HG02852 (cell line): ENCODE data around the gene SLC22A17.

Experiments used
- ATAC-seq: cut with Tn5 transposase; IDR thresholded peaks from one replicate; pipeline ENCODE4 v1.9.1; 2021; ENCODE audit warnings: mild to moderate bottlenecking, moderate library complexity; ENCODE audit not compliant: unreplicated experiment

Gene SLC22A17

DNA sequence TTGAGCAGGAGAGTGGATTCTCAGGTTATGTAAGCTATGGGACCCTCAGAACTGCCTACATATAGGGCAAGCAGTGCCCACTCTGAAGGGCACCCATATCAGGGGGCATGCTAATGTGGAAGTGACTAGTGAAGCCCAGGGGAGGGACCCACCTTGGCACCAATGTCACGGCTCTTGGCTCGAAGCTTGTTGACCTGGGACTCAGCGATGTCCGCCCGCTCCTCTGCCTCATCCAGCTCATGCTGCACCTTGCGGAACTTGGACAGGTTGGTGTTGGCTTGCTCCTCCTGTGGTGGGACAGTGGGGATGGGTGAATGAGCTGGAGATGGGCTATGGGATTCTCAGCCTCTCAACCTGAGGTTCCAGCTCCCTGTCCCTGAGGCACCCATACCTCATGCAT is 29.6 kb upstream of the SLC22A17 start:
- no peak for ATAC-seq

DNA sequence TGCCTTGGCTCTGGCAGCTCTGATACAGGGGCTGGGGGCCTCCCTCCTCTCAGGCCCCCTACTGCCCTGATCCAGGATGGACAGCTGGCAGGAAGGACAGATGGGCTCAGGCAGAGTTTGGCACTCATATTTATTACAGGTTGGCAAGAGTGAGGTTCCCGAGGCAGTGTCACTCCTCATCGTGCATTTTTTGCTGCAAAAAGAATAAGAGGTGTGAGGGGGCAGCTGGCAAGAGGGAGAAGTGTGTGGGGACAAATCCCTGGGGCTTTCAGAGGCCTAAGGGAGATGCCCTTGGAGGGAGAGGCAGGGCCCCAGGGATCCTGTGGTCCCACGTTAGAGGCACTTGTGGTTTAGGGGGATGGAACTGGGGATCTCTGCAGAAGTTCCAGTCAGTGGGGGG is 29.2 kb upstream of the SLC22A17 start:
- ATAC-seq: no peak

DNA sequence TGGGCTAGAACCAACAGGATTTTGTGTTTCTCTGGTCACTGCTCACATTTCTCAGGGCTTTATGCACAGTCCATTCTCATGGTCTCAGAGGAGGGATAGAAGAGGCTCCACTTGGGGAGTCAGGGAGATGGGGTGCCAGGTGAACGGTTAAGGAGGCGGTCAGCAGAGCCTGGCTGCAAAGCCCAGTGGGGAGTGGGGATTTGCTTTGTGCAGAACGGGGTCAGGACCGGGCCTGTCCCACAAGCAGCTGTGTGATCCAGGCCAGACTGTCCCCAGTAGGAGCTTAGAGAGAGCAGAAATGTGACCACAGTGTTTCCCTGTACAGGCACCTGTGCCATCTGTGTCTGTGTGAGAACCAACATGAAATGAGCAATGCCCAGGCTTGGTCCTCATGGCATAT is 28.3 kb upstream of the SLC22A17 start:
- ATAC-seq: no peak

DNA sequence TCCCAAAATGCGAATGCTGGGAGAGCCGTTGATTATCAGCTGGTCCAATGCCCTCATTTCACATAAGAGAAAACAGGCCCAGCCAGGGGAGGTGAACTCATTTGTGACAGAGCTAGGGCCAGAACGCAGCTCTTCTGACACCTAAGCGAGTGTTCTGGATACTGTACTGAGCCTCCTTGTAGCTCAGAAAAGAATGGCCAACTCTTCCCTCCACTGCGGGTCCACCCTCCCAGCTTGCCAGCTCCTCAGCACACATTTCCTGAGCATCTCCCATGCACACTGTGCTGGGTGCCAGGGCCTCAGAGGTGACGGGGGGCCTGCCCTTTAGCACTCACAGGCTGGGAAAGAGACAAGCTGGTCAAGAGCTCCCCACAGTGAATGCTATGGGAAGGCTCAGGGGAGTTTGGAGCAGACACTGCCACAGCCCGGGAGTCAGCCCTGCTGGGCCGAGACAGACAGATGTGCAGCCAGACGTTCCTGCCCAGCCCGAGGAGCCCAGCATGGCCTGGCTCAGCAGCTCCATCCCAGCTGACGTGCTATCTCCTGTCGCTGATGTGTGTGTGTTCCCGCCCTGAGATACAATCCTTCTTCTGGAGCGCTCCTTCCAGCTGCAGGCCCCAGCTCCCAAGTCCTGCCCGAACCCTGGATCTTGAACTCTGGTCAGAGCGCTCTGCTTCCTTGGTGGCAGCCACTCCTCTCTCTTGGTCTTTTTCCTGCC is 27.7 kb upstream of the SLC22A17 start:
- ATAC-seq: no peak

DNA sequence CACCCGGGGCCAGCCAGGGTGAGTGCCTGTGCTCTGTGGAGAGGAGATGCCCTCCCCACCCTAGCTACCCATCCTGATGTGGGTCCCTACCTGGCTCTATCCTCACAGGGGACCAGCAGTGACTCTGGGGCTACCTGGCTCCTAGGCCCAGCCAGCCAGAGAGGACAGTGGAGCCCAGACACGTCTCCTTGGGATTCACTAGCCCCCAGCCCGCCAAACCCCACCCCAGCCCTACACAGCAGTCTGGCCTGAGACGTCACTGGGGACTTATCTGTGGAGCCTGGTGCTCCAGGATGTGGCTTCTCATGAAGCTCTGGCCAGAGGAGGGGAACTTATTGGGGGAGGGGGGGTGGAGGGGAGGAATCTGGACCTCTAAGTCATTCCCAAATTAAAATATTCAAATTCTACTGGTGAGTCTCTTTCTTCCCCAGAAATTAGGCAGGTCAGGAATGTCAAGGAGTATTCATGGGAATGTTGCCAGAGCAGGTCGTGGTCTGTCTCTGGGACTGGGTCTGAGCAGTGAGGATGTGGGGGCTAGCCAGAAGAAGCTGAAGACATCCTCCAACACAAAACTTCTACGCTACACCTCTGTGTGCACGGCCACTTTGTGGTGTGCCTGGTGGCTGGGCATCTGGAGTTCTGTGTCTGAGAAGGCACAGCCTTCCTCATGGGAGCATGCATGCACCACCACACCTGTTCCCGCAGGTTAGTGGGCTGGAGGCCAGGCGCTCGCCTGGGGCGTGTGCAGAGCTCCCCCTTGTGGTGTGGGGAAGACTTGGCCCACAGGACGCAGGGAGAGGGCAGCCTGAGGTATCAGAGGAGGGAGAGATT is 26.9 kb upstream of the SLC22A17 start:
- no peak for ATAC-seq

DNA sequence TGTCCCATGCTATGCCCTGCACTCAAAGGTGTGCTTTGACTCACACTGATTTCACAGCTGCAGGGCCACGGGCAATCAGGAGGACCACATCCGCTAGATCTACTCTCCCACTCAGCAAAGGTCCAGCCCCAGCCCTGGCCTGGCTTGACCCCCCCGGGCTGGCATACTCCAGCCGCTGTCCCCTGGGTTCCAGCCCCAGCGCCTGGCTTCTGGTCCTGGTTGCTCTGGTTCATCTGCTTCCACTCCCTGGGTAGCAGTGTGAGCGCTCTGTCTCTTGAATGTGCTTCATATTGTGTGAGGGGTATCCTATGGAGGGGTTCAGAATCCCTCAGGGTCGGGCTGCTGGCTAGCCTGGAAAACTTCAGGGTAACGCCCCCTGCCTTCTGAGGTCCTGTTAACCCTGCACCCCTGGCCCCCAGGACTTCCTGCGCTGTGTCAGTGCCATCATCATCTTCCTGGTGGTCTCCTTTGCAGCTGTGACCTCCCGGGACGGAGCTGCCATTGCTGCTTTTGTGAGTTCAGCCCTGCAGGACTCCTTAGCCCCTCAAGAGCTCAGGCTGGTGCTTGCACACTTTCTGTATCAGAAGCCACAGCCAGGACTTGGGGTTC is 26.0 kb upstream of the SLC22A17 start:
- no peak for ATAC-seq

DNA sequence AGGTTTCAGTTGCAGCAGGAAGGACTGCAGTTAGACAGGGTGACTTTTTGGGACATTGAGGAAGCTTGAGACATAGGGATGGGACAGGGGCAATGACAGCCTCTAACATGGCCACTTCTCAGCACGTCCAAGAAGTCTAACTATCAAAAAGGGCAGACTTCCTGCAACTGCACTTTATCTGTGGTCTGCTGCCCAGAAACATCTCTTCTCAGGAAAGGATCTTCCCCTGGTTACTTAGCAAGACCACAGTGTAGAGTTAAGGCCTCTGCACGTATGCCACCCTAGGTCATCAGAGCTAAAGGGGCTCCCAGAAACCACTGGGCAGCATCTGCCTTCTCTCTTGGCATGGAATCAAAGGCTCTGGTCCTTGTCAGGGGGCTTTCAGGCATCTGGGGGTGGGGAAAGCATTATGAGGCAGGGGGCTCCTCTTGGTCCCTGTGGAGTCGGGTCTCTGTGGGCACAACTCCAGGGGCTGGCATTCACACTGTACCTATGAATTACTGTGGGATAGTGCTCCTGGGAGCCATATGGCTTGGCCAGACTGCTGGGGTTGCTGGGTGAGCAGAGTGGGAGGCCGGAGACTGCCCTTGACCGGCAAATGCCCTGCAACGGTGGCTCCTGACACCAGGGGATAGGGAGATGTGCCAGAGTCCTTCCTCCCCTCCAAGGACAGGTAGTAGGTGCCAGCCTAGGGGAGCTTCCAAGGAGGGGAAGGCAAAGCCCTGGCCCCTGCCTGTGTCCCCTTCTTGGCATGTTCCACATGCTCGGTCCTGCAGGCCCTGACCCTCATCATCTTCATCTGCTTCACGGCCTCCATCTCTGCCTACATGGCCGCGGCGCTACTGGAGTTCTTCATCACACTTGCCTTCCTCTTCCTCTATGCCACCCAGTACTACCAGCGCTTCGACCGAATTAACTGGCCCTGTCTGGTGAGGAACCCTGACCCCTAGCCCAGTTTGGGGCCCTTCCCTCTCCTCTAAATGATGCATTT is 25.2 kb upstream of the SLC22A17 start:
- ATAC-seq: no peak

DNA sequence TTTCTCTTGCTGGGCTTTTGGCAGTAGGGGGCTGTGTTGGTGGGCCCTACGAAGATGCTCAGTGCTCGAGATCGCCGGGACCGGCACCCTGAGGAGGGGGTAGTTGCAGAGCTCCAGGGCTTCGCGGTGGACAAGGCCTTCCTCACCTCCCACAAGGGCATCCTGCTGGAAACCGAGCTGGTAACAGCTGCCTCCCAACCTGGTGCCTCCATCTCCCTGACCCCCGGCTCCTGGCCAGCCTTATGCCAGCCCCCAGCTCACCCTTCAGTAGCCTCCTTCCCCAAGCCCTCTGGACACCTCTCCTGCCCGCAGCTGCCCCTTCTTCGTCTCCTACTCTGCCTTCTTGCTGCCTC is 24.5 kb upstream of the SLC22A17 start:
- ATAC-seq: no peak

DNA sequence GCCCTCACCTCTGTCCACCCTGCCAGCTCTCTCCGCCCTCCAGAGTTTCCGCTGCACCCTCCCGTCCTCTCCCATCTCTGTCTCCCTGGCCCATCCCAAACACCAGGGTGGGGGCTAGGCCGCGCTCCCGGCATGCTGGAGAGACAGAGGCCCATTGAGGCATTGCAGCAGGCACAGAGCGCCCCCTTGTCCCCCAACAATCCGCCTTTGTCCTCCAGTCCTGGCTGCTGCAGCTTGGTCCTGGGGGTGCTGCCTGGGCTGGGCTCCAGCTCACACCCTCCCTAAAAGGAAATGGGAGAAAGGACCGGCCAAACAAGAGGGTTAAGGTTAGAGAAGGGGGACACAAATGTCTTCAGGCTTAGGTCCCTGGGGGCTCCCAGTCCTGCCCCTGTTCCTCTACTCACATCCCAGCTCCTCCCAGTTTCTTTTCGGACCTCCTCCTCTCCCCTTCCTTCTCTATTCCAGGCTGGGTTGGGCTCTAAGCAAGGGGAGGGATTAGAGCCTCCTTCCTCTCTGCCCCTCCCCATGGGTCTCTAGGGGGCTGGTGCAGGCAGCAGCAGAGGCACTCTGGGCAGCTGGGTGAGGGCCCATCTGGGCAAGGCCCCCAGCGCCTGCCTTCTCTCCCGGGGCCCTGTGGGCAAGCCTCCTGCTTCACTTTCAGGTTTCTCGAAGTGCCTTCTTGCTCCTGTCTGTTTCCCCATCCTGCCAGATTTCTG is 24.0 kb upstream of the SLC22A17 start, which contains the start of gene CMTM5:
CMTM5 (plus strand) TSS at position 565 of the 716 bp plus-strand sequence. CDS start 206 bp downstream, outside the sequence.
- no peak for ATAC-seq

DNA sequence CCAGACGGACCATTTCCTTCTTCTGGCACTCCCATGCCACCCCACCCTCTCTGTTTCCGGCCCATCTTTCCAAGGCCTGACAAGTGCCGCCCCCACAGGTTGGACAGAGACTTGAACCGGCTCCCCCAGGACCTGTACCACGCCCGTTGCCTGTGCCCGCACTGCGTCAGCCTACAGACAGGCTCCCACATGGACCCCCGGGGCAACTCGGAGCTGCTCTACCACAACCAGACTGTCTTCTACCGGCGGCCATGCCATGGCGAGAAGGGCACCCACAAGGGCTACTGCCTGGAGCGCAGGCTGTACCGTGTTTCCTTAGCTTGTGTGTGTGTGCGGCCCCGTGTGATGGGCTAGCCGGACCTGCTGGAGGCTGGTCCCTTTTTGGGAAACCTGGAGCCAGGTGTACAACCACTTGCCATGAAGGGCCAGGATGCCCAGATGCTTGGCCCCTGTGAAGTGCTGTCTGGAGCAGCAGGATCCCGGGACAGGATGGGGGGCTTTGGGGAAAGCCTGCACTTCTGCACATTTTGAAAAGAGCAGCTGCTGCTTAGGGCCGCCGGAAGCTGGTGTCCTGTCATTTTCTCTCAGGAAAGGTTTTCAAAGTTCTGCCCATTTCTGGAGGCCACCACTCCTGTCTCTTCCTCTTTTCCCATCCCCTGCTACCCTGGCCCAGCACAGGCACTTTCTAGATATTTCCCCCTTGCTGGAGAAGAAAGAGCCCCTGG is 23.0 kb upstream of the SLC22A17 start:
- ATAC-seq: no peak

DNA sequence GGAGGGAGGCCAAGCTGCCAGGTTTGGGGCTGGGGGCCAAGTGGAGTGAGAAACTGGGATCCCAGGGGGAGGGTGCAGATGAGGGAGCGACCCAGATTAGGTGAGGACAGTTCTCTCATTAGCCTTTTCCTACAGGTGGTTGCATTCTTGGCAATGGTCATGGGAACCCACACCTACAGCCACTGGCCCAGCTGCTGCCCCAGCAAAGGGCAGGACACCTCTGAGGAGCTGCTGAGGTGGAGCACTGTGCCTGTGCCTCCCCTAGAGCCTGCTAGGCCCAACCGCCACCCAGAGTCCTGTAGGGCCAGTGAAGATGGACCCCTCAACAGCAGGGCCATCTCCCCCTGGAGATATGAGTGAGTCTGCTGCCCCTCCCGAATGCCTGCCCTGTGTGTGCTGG is 20.4 kb upstream of the SLC22A17 start:
- ATAC-seq: no peak

DNA sequence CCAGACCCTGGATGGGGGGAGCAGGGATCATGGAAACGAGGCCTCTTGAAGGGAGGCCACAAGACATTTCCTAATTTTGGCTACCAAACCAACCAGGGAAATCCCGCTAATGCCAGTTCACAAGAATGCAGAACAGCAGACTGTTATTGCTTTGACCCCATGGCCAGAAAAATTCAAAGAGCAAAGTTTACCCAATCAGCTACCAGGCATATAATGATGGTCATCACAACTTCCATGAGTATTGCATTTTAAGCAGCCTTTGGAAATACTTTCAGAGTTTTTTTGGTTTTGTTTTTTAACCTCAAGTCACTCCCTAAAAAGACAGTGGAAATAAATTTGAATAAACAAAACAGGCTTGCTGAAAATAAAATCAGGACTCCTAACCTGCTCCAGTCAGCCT is 19.8 kb upstream of the SLC22A17 start, which contains the start of gene IL25:
IL25 (plus strand) TSS at position 301 of the 400 bp plus-strand sequence.
- no peak for ATAC-seq

DNA sequence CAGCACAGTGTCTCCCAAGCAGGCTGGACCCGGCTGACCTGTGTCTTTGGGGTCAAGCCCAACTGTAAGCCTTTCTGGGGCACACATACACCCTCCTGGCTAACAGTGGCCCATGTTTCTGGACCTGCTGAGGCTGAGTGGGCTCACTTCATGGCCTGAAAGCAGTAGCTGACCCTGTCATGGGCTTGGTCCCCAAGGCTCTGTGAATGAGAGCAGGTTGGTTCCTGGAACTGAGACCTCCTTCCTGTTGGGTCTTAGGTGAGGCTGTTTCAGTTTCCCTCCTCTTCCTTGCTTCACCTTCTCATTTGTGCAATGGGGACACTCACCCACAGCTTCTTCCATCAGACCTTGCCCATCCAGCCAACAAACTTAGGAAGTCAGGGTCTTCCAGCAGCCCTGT is 19.2 kb upstream of the SLC22A17 start:
- ATAC-seq: no peak

DNA sequence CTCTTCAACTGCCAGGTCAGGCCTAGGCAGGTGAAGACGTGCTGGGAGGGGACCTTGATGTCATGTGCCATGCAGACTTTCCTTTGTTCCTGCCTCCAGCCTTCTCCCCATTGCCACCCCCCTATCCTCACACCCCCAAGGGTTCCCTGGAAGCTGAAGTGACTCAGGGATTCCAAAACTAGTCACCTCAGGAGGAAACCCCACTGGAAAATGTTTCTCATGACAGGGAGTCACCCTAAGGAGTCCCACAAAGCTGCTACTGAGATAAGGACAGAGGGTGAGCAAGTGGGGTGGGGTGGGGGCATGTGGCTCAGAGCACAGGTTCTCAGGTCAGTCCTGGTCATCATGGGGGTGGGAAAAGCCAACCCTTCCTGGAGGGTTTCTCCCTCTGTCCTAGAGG is 17.5 kb upstream of the SLC22A17 start:
- ATAC-seq: no peak

DNA sequence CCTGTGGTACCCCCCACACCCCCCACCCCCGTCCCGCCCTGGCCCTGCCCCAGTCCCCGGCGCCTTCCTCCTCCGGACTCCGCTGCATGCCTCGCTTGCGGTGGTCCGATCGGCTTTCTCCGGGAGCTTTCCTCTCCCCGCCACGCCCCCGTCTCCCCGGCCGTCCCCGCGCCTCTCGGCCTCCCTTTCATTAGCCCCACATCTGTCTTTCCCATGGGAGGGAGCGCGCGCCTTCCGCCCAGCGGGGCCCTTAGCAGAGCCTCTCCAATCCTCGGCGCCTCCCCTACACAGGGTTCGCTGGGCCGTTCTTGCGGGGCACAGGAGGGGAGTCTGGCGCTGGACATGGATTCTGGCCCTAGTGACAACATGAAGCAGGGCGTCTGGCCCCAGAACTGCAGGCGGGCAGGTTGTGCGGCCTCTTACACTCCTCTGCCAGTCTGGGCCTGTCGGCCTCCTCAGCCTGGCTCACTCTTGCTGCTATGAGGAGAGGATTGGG is 13.8 kb upstream of the SLC22A17 start:
- ATAC-seq: no peak

DNA sequence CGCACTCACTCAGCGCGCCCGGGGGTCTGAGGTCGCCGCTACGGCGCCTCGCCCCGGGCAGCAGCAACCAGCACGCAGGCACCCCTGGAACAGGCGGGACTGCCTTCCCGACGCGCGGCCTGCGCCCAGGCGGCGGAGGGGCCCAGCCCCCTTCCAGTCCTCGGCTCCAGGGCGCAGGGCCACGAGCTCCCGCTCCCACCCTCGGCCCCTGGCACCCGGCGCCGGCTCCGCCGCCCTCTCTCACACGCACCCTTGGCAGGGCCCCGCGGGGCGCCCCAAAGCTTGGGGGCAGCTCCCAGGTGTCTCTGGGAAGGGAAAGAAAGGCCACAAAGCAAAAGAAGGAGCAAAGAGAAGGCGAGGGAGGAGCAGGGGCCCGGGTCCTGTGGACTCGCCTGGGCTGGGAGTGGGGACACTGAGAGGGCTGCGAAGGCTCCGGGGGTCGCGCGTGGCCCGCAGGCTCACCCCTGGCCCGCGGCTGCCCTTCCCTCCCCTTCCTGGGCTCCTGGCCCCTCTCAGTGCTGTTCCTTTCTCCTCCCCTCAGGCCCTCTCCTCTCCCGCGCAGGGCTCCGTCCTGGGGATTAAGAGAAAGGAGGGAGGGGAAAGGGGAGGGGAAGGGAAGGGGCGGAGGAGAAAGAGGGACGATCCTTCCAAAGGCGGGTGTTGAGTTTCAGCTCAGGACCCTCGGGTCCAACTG is 13.2 kb upstream of the SLC22A17 start:
- ATAC-seq: no peak

DNA sequence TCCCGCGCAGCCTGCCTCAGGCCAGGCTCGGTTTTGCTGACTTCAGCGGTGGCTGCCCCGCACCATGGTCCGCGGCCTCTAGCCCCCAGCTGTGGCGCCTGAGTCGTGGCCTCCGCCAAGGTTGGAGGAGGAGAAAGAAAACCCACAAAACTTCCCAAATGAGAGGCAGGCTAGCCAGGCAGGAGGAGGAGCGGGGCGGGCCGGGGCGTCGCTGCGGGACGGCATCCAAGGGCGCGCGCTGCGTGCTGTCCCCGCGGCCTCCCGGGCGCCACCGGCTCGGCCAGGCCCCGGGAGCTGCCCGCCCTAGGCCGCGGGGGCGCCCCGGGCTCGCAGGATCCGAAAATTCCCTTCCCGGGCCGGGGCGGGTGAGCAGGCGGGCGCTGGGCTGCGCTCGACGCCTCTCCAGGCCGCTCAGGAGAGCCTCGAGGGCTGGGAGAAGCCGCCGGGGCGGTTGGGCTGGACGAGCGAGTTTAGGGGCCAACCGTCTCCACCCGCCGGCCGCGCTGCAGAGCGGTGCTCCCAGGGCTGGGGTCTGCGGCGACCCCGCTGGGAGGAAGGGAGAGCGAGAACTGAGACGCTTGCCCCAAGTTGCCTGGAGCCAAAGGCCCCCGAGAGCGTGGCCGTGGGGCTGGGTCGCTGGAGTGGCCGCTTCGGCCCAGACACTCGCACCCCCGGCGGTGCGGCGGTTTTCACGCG is 12.5 kb upstream of the SLC22A17 start, which contains the start of gene EFS:
EFS (minus strand) TSS at position 137 of the 696 bp plus-strand sequence. CDS start 147 bp downstream, outside the sequence.
- no peak for ATAC-seq
